Measurements from ENCODE around the gene ACSF3. TPM values are rescaled to one million over a fixed set of nuclear protein-coding genes. Genes with fewer than 3 reads are reported as not detected.

ACSF3 gene
- total RNA-seq, 1 donor = 46.6 TPM

- no peak for DNase-seq (ENCODE audit: low read depth in 2 of 3, low spot score in 2 of 3)
Observed at GRCh38 chr16:89106533-89107202, 13.0 kb downstream of the ACSF3 start.

- DNase-seq (ENCODE audit: low read depth in 2 of 3, low spot score in 2 of 3) = no peak
Observed at GRCh38 chr16:89107203-89107582, 13.5 kb downstream of the ACSF3 start.

GRCh38 chr16:89108416-89108815, 14.8 kb downstream of the ACSF3 start:
- no peak for DNase-seq (ENCODE audit: low read depth in 2 of 3, low spot score in 2 of 3)

- no peak for DNase-seq (ENCODE audit: low read depth in 2 of 3, low spot score in 2 of 3)
Observed at GRCh38 chr16:89110641-89111040, 17.0 kb downstream of the ACSF3 start.

GRCh38 chr16:89111263-89111662, 17.6 kb downstream of the ACSF3 start:
- no peak for DNase-seq (ENCODE audit: low read depth in 2 of 3, low spot score in 2 of 3)

- no peak for DNase-seq (ENCODE audit: low read depth in 2 of 3, low spot score in 2 of 3)
Observed at GRCh38 chr16:89112377-89113151, 18.9 kb downstream of the ACSF3 start.

- DNase-seq (ENCODE audit: low read depth in 2 of 3, low spot score in 2 of 3) = no peak
Observed at GRCh38 chr16:89113152-89113547, 19.5 kb downstream of the ACSF3 start.

- no peak for DNase-seq (ENCODE audit: low read depth in 2 of 3, low spot score in 2 of 3)
Observed at GRCh38 chr16:89113661-89114060, 20.0 kb downstream of the ACSF3 start.

GRCh38 chr16:89114159-89114981, 20.7 kb downstream of the ACSF3 start:
- DNase-seq (ENCODE audit: low read depth in 2 of 3, low spot score in 2 of 3) = no peak

GRCh38 chr16:89115216-89115861, 21.7 kb downstream of the ACSF3 start:
- DNase-seq (ENCODE audit: low read depth in 2 of 3, low spot score in 2 of 3) = peak; percentile 87 to 92 (median 91)

GRCh38 chr16:89116341-89117226, 22.9 kb downstream of the ACSF3 start:
- DNase-seq (ENCODE audit: low read depth in 2 of 3, low spot score in 2 of 3) = no peak

- DNase-seq (ENCODE audit: low read depth in 2 of 3, low spot score in 2 of 3) = no peak
Observed at GRCh38 chr16:89117227-89117974, 23.7 kb downstream of the ACSF3 start.

- DNase-seq (ENCODE audit: low read depth in 2 of 3, low spot score in 2 of 3) = no peak
Observed at GRCh38 chr16:89117975-89118289, 24.3 kb downstream of the ACSF3 start.

GRCh38 chr16:89118361-89119165, 24.9 kb downstream of the ACSF3 start:
- DNase-seq (ENCODE audit: low read depth in 2 of 3, low spot score in 2 of 3) = peak in 2 of 3 donors; percentile 41 to 46

GRCh38 chr16:89119166-89119621, 25.5 kb downstream of the ACSF3 start:
- DNase-seq (ENCODE audit: low read depth in 2 of 3, low spot score in 2 of 3) = peak in 2 of 3 donors; percentile 56 to 68

- no peak for DNase-seq (ENCODE audit: low read depth in 2 of 3, low spot score in 2 of 3)
Observed at GRCh38 chr16:89119661-89120141, 26.0 kb downstream of the ACSF3 start.

- DNase-seq (ENCODE audit: low read depth in 2 of 3, low spot score in 2 of 3) = no peak
Observed at GRCh38 chr16:89120281-89120680, 26.6 kb downstream of the ACSF3 start.

- DNase-seq (ENCODE audit: low read depth in 2 of 3, low spot score in 2 of 3) = no peak
Observed at GRCh38 chr16:89120921-89121351, 27.3 kb downstream of the ACSF3 start.
